ENCODE results near the gene BBX.
"Not testable (repeated sequence)": the region's sequence is repeated elsewhere in the genome, so short reads cannot be mapped to it uniquely, and the experiment has no call there.

The BBX gene

GRCh38 chr3:107690522-107691138 lies 167.9 kb downstream of the BBX start:
- DNase-seq: no peak

GRCh38 chr3:107691984-107692383 lies 169.2 kb downstream of the BBX start:
- not testable (repeated sequence) for DNase-seq

- not testable (repeated sequence) for DNase-seq
These were observed 174.6 kb downstream of the BBX start for GRCh38 chr3:107697348-107697747.

- peak; percentile 17 for DNase-seq
These were observed 175.1 kb downstream of the BBX start for GRCh38 chr3:107697855-107698254.

GRCh38 chr3:107699682-107700081 lies 176.9 kb downstream of the BBX start:
- no peak for DNase-seq

- DNase-seq: no peak
These were observed 178.5 kb downstream of the BBX start for GRCh38 chr3:107701299-107701698.

GRCh38 chr3:107704477-107704876 lies 181.7 kb downstream of the BBX start:
- no peak for DNase-seq

GRCh38 chr3:107705046-107705445 lies 182.3 kb downstream of the BBX start:
- no peak for DNase-seq

- no peak for DNase-seq
These were observed 188.1 kb downstream of the BBX start for GRCh38 chr3:107710851-107711250.

- no peak for DNase-seq
These were observed 194.0 kb downstream of the BBX start for GRCh38 chr3:107716734-107717133.

GRCh38 chr3:107718547-107718946 lies 195.8 kb downstream of the BBX start:
- no peak for DNase-seq

- DNase-seq: no peak
These were observed 204.3 kb downstream of the BBX start for GRCh38 chr3:107727102-107727501.

- no peak for DNase-seq
These were observed 206.9 kb downstream of the BBX start for GRCh38 chr3:107729686-107730085.

GRCh38 chr3:107734317-107734716 lies 211.6 kb downstream of the BBX start:
- no peak for DNase-seq

GRCh38 chr3:107737914-107738313 lies 215.2 kb downstream of the BBX start:
- no peak for DNase-seq

GRCh38 chr3:107738486-107739183 lies 215.9 kb downstream of the BBX start:
- DNase-seq: no peak

GRCh38 chr3:107739227-107739626 lies 216.5 kb downstream of the BBX start:
- no peak for DNase-seq

GRCh38 chr3:107740992-107741896 lies 218.5 kb downstream of the BBX start:
- DNase-seq: no peak

- no peak for DNase-seq
These were observed 222.6 kb downstream of the BBX start for GRCh38 chr3:107745354-107745753.

- no peak for DNase-seq
These were observed 229.6 kb downstream of the BBX start for GRCh38 chr3:107752202-107752990.

GRCh38 chr3:107753494-107753893 lies 230.7 kb downstream of the BBX start:
- no peak for DNase-seq

GRCh38 chr3:107753976-107754375 lies 231.2 kb downstream of the BBX start:
- DNase-seq: no peak

- DNase-seq: no peak
These were observed 233.9 kb downstream of the BBX start for GRCh38 chr3:107756649-107757048.
